HG02885 (cell line): ENCODE data around the gene CRYGS.
A peak's percentile ranks its signal among the peaks of the same experiment; 100 is the strongest.
"Not testable (repeated sequence)": the region's sequence is repeated elsewhere in the genome, so short reads cannot be mapped to it uniquely, and the experiment has no call there.

Experiments
- ATAC-seq: cut with Tn5 transposase; IDR thresholded peaks from one replicate; pipeline ENCODE4 v1.9.1; 2021; ENCODE audit warnings: mild to moderate bottlenecking; ENCODE audit not compliant: unreplicated experiment, poor library complexity

Gene CRYGS

GRCh38 chr3:186544281-186544680 is at the start of gene CRYGS:
Gene CRYGS (minus strand): TSS chr3:186544380. CDS start chr3:186544326, 54 bp downstream.
- ATAC-seq = no peak

GRCh38 chr3:186593862-186594261 is 49.7 kb upstream of the CRYGS start:
- ATAC-seq = no peak

GRCh38 chr3:186592682-186593081 is 48.5 kb upstream of the CRYGS start:
- no peak for ATAC-seq

- no peak for ATAC-seq
Observed at GRCh38 chr3:186590580-186591295, 46.6 kb upstream of the CRYGS start.

- no peak for ATAC-seq
Observed at GRCh38 chr3:186589856-186590579, 45.8 kb upstream of the CRYGS start.

- ATAC-seq = no peak
Observed at GRCh38 chr3:186589121-186589520, 44.9 kb upstream of the CRYGS start.

GRCh38 chr3:186588632-186589031 is 44.5 kb upstream of the CRYGS start:
- ATAC-seq = no peak

- no peak for ATAC-seq
Observed at GRCh38 chr3:186587183-186587582, 43.0 kb upstream of the CRYGS start.

- not testable (repeated sequence) for ATAC-seq
Observed at GRCh38 chr3:186586245-186586644, 42.1 kb upstream of the CRYGS start.

- ATAC-seq = no peak
Observed at GRCh38 chr3:186583831-186584230, 39.7 kb upstream of the CRYGS start.

- ATAC-seq = no peak
Observed at GRCh38 chr3:186582541-186582940, 38.4 kb upstream of the CRYGS start.

GRCh38 chr3:186580785-186581184 is 36.6 kb upstream of the CRYGS start:
- ATAC-seq = no peak

- no peak for ATAC-seq
Observed at GRCh38 chr3:186577521-186577920, 33.3 kb upstream of the CRYGS start.

GRCh38 chr3:186571644-186572013 is 27.4 kb upstream of the CRYGS start:
- ATAC-seq = no peak

- ATAC-seq = no peak
Observed at GRCh38 chr3:186570941-186571643, 26.9 kb upstream of the CRYGS start.

GRCh38 chr3:186570096-186570940 is 26.1 kb upstream of the CRYGS start, which contains the start of gene DNAJB11:
Gene DNAJB11 (plus strand): TSS chr3:186570720. CDS start chr3:186570898, 178 bp downstream.
- ATAC-seq = peak; percentile 86

- no peak for ATAC-seq
Observed at GRCh38 chr3:186569779-186570095, 25.6 kb upstream of the CRYGS start.

- not testable (repeated sequence) for ATAC-seq
Observed at GRCh38 chr3:186569361-186569760, 25.2 kb upstream of the CRYGS start.

- peak; percentile 51 for ATAC-seq
Observed at GRCh38 chr3:186567072-186567921, 23.1 kb upstream of the CRYGS start, which contains the start of gene TBCCD1. Gene TBCCD1 (minus strand): TSS chr3:186567339. CDS start chr3:186564329, 3,010 bp downstream.

GRCh38 chr3:186566772-186567071 is 22.5 kb upstream of the CRYGS start:
- no peak for ATAC-seq
